ENCODE data around the gene SSR3.
"Not testable (repeated sequence)": the region's sequence is repeated elsewhere in the genome, so short reads cannot be mapped to it uniquely, and the experiment has no call there.

Gene SSR3

GRCh38 chr3:156575641-156576040 lies 20.7 kb upstream of the SSR3 start:
- DNase-seq: no peak

GRCh38 chr3:156569881-156570280 lies 15.0 kb upstream of the SSR3 start:
- DNase-seq: not testable (repeated sequence)

GRCh38 chr3:156569016-156569415 lies 14.1 kb upstream of the SSR3 start:
- not testable (repeated sequence) for DNase-seq

GRCh38 chr3:156563900-156564682 lies 9.2 kb upstream of the SSR3 start:
- no peak for DNase-seq

- not testable (repeated sequence) for DNase-seq
These were observed 7.6 kb upstream of the SSR3 start for GRCh38 chr3:156562486-156562885.

- DNase-seq: no peak
These were observed 6.6 kb upstream of the SSR3 start for GRCh38 chr3:156561533-156561932.

GRCh38 chr3:156559321-156559720 lies 4.4 kb upstream of the SSR3 start:
- DNase-seq: no peak

- no peak for DNase-seq
These were observed 3.5 kb upstream of the SSR3 start for GRCh38 chr3:156558389-156558788.

GRCh38 chr3:156554515-156554841 lies 439 bp downstream of the SSR3 start:
- no peak for DNase-seq

GRCh38 chr3:156553705-156554356 lies 1.1 kb downstream of the SSR3 start:
- peak; percentile 88 for DNase-seq

- DNase-seq: peak; percentile 24
These were observed 1.9 kb downstream of the SSR3 start for GRCh38 chr3:156552973-156553372.

GRCh38 chr3:156551746-156552145 lies 3.2 kb downstream of the SSR3 start:
- no peak for DNase-seq

- no peak for DNase-seq
These were observed 3.7 kb downstream of the SSR3 start for GRCh38 chr3:156551261-156551660.

- DNase-seq: no peak
These were observed 6.0 kb downstream of the SSR3 start for GRCh38 chr3:156548902-156549301.

- no peak for DNase-seq
These were observed 6.8 kb downstream of the SSR3 start for GRCh38 chr3:156548041-156548687.

- DNase-seq: no peak
These were observed 7.3 kb downstream of the SSR3 start for GRCh38 chr3:156547637-156548036.

GRCh38 chr3:156543043-156543555 lies 11.8 kb downstream of the SSR3 start:
- no peak for DNase-seq

GRCh38 chr3:156542101-156543042 lies 12.5 kb downstream of the SSR3 start:
- DNase-seq: no peak

GRCh38 chr3:156539802-156540201 lies 15.1 kb downstream of the SSR3 start:
- DNase-seq: no peak

- no peak for DNase-seq
These were observed 15.9 kb downstream of the SSR3 start for GRCh38 chr3:156539051-156539450.

GRCh38 chr3:156536524-156537316 lies 18.2 kb downstream of the SSR3 start:
- DNase-seq: no peak

GRCh38 chr3:156535798-156536197 lies 19.1 kb downstream of the SSR3 start:
- no peak for DNase-seq

All from RPMI8226 (cell line).